Neural progenitor cell (in vitro differentiated cells): Measurements from ENCODE around the gene RINT1. TPM values are rescaled to one million over a fixed set of nuclear protein-coding genes. Genes with fewer than 3 reads are reported as not detected.
"Not testable (repeated sequence)": the region's sequence is repeated elsewhere in the genome, so short reads cannot be mapped to it uniquely, and the experiment has no call there.

Experiments used
- DNase-seq: peaks from one replicate; pipeline ENCODE4 v3.0.0-alpha.2; 2016; ENCODE audit warnings: low spot score
- H2AFZ ChIP-seq: fragments of 200-600 bp; sonication (generic); replicated peaks from 2 replicates; pipeline ENCODE4 v1.6.1; 2016; ENCODE audit warnings: antibody characterized with exemption
- H3F3A ChIP-seq: fragments of 200-600 bp; sonication (generic); 2 replicates; pipeline ENCODE4 v1.6.1; 2016; ENCODE audit warnings: antibody characterized with exemption, low read depth
- H3K27ac ChIP-seq: fragments of 200-600 bp; sonication (generic); 2 replicates; pipeline ENCODE4 v1.5.1; 2016; ENCODE audit warnings: mild to moderate bottlenecking
- H3K27me3 ChIP-seq: fragments of 200-600 bp; sonication (generic); 2 replicates; pipeline ENCODE4 v1.6.1; 2016; ENCODE audit warnings: mild to moderate bottlenecking, moderate library complexity
- H3K36me3 ChIP-seq: fragments of 200-600 bp; sonication (generic); 2 replicates; pipeline ENCODE4 v1.5.1; 2016
- H3K4me1 ChIP-seq: fragments of 200-600 bp; sonication (generic); 2 replicates; pipeline ENCODE4 v1.6.1; 2016; ENCODE audit warnings: mixed run types
- H3K4me2 ChIP-seq: fragments of 200-600 bp; sonication (generic); 2 replicates; pipeline ENCODE4 v1.6.1; 2016
- H3K4me3 ChIP-seq: fragments of 200-600 bp; sonication (generic); 2 replicates; pipeline ENCODE4 v1.5.1; 2016
- H3K79me2 ChIP-seq: fragments of 200-600 bp; sonication (generic); 2 replicates; pipeline ENCODE4 v1.6.1; 2016; ENCODE audit warnings: low read depth
- H3K9ac ChIP-seq: fragments of 200-600 bp; sonication (generic); 2 replicates; pipeline ENCODE4 v1.6.1; 2016
- H3K9me3 ChIP-seq: fragments of 200-600 bp; sonication (generic); 2 replicates; pipeline ENCODE4 v1.5.1; 2016; ENCODE audit warnings: low read depth
- H4K20me1 ChIP-seq: fragments of 200-600 bp; sonication (generic); 2 replicates; pipeline ENCODE4 v1.6.1; 2016; ENCODE audit warnings: low read depth
- H3K27ac Mint-ChIP-seq: 3 replicates; pipeline ENCODE4 v1.8.0; 2021; ENCODE audit warnings: mixed read lengths
- H3K27me3 Mint-ChIP-seq: 2 replicates; pipeline ENCODE4 v1.8.0; 2022; ENCODE audit warnings: low read depth, mild to moderate bottlenecking, inconsistent platforms, moderate library complexity, mixed read lengths; ENCODE audit not compliant: insufficient read depth
- H3K36me3 Mint-ChIP-seq: 3 replicates; pipeline ENCODE4 v1.8.0; 2021; ENCODE audit warnings: mixed read lengths
- H3K4me1 Mint-ChIP-seq: 3 replicates; pipeline ENCODE4 v1.8.0; 2021; ENCODE audit warnings: mixed read lengths
- H3K4me3 Mint-ChIP-seq: 3 replicates; pipeline ENCODE4 v1.8.0; 2021; ENCODE audit warnings: mild to moderate bottlenecking, moderate library complexity, mixed read lengths
- H3K9me3 Mint-ChIP-seq: 3 replicates; pipeline ENCODE4 v1.8.0; 2020; ENCODE audit warnings: mixed read lengths
- CTCF ChIP-seq: fragments of 200-600 bp; sonication (generic); IDR thresholded peaks from 2 replicates; pipeline ENCODE4 v1.5.1; 2017; ENCODE audit warnings: antibody characterized with exemption, mild to moderate bottlenecking
- EZH2 ChIP-seq: fragments of 200-600 bp; sonication (generic); IDR thresholded peaks from 2 replicates; pipeline ENCODE4 v1.6.1; 2017; ENCODE audit warnings: antibody characterized with exemption, mild to moderate bottlenecking, moderate library complexity
- EZH2phosphoT487 ChIP-seq: fragments of 200-600 bp; sonication (generic); IDR thresholded peaks from 2 replicates; pipeline ENCODE4 v1.6.1; 2017; ENCODE audit warnings: antibody characterized with exemption
- total RNA-seq: library from RNA; depleted of rRNA; stranded (reverse); fragments of >200 nt; gene quantifications from 2 replicates; pipeline ENCODE4 v1.2.3, GENCODE V29; 2015; ENCODE audit warnings: low replicate concordance

The RINT1 gene
- total RNA-seq, 1 donor from 2014 or later = 9.0 TPM

- H4K20me1 ChIP-seq = no peaks in the 10 kb centered on the region
- Mint-ChIP-seq H3K4me1 (peaks cover 10% of the 10 kb centered on the region), H3K27ac (no peak overlapping the region), H3K9me3 (peaks cover 3% of the 10 kb centered on the region), H3K27me3 (peaks cover 14% of the 10 kb centered on the region), H3K36me3 (peaks cover under 1% of the 10 kb centered on the region), H3K4me3 (no peak overlapping the region)
- no peak for TF ChIP-seq EZH2
- TF ChIP-seq EZH2phosphoT487 = no peak
- no peak for TF ChIP-seq CTCF
- no peak overlapping the region for H3K4me3 ChIP-seq
- peaks cover 7% of the 10 kb centered on the region for H3K4me1 ChIP-seq
- no peaks in the 10 kb centered on the region for H3K9me3 ChIP-seq
- H3K4me2 ChIP-seq = no peak overlapping the region
- H3K27me3 ChIP-seq = no peaks in the 10 kb centered on the region
- H3K36me3 ChIP-seq = no peaks in the 10 kb centered on the region
- DNase-seq = no peak
- H2AFZ ChIP-seq = no peak overlapping the region
- H3K9ac ChIP-seq = no peak overlapping the region
- no peak overlapping the region for H3K27ac ChIP-seq
- H3K79me2 ChIP-seq = peaks cover 19% of the 10 kb centered on the region
- H3F3A ChIP-seq = peaks cover 14% of the 10 kb centered on the region
Observed at GRCh38 chr7:105524840-105525239, 7.2 kb upstream of the RINT1 start.

GRCh38 chr7:105527737-105528136 lies 4.3 kb upstream of the RINT1 start:
- not testable (repeated sequence) for H3K9me3 Mint-ChIP-seq, H3K79me2 ChIP-seq, H4K20me1 ChIP-seq, H3K27me3 ChIP-seq, H3K4me2 ChIP-seq, DNase-seq, H3K4me1 Mint-ChIP-seq, H3K36me3 ChIP-seq, H3K9ac ChIP-seq, H3K4me3 Mint-ChIP-seq, H3K27ac Mint-ChIP-seq, H3K27ac ChIP-seq, H3K4me1 ChIP-seq, H3K4me3 ChIP-seq, H2AFZ ChIP-seq, H3K36me3 Mint-ChIP-seq, H3K9me3 ChIP-seq, H3F3A ChIP-seq
- peaks cover 13% of the 10 kb centered on the region for H3K27me3 Mint-ChIP-seq

DNA sequence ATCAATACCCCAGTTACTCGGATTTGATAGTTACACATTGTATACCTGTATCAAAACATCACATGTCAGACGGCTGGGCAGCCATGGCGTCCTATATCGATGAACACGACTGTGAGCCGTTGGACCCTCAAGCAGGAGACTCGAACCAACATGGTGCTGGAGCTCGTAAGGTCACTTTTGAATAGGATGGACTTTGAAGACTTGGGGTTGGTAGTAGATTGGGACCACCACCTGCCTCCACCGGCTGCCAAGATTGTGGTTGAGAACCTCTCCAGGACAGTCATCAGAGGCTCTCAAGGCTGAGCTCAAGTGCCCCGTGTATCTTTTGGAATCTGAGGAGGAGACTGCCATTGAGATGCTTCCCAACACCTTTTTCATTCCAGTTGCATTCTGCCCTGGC lies 1.9 kb upstream of the RINT1 start:
- Mint-ChIP-seq H3K4me3 (peak overlapping the region; percentile 55), H3K27me3 (peaks cover 3% of the 10 kb centered on the region), H3K27ac (no peak overlapping the region), H3K9me3 (peaks cover 2% of the 10 kb centered on the region), H3K4me1 (peaks cover 14% of the 10 kb centered on the region), H3K36me3 (no peaks in the 10 kb centered on the region)
- Histone ChIP-seq H4K20me1 (no peaks in the 10 kb centered on the region), H3F3A (no peaks in the 10 kb centered on the region), H3K9me3 (no peaks in the 10 kb centered on the region), H3K79me2 (peaks cover 29% of the 10 kb centered on the region), H3K9ac (no peak overlapping the region), H3K27ac (no peak overlapping the region), H3K27me3 (no peaks in the 10 kb centered on the region), H3K4me1 (peaks cover 6% of the 10 kb centered on the region), H3K4me3 (no peak overlapping the region), H3K36me3 (no peaks in the 10 kb centered on the region), H2AFZ (no peak overlapping the region), H3K4me2 (no peak overlapping the region)
- TF ChIP-seq EZH2phosphoT487 (no peak), CTCF (no peak), EZH2 (no peak)
- no peak for DNase-seq

DNA sequence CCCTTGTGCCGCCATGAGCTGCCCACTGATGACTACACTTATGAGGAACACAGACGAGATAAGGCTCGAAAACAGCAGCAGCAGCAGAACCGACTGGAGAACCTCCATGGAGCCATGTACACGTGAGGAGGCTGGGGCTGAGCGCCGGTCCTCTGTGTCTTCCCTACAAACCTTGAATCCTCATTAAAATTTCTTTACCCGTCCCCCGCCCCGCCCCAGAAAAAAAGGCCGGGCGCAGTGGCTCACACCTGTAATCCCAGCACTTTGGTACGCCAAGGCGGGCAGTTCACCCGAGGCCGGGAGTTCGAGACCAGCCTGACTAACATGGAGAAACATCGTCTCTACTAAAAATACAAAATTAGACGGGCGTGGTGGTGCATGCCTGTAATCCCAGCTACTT lies 1.5 kb upstream of the RINT1 start:
- Histone ChIP-seq H3F3A (no peaks in the 10 kb centered on the region), H3K79me2 (peaks cover 29% of the 10 kb centered on the region), H3K4me1 (peaks cover 6% of the 10 kb centered on the region), H3K27me3 (no peaks in the 10 kb centered on the region), H3K9me3 (no peaks in the 10 kb centered on the region), H4K20me1 (no peaks in the 10 kb centered on the region), H2AFZ (no peak overlapping the region), H3K4me3 (no peak overlapping the region), H3K9ac (no peak overlapping the region), H3K27ac (no peak overlapping the region), H3K4me2 (no peak overlapping the region), H3K36me3 (no peaks in the 10 kb centered on the region)
- TF ChIP-seq CTCF = no peak
- no peak for TF ChIP-seq EZH2phosphoT487
- no peak for TF ChIP-seq EZH2
- DNase-seq = no peak
- Mint-ChIP-seq H3K4me1 (peaks cover 14% of the 10 kb centered on the region), H3K36me3 (no peaks in the 10 kb centered on the region), H3K4me3 (peak overlapping the region; percentile 55), H3K27me3 (peaks cover 2% of the 10 kb centered on the region), H3K27ac (no peak overlapping the region), H3K9me3 (peaks cover 2% of the 10 kb centered on the region)
